Glutamatergic neuron (in vitro differentiated cells): ENCODE results near the gene CAMTA1. TPM values are rescaled to one million over a fixed set of nuclear protein-coding genes. Genes with fewer than 3 reads are reported as not detected.
"Not testable (repeated sequence)": the region's sequence is repeated elsewhere in the genome, so short reads cannot be mapped to it uniquely, and the experiment has no call there.

Experiments
- DNase-seq: peaks from one replicate; pipeline ENCODE4 v3.0.0; 2022
- H3K27ac Mint-ChIP-seq: one replicate; pipeline ENCODE4 v1.8.0; 2020; ENCODE audit warnings: mild to moderate bottlenecking, mixed read lengths, inconsistent platforms; ENCODE audit not compliant: unreplicated experiment
- H3K27me3 Mint-ChIP-seq: one replicate; pipeline ENCODE4 v1.8.0; 2020; ENCODE audit warnings: mild to moderate bottlenecking, moderate library complexity, mixed read lengths, inconsistent platforms; ENCODE audit not compliant: unreplicated experiment
- H3K36me3 Mint-ChIP-seq: one replicate; pipeline ENCODE4 v1.8.0; 2020; ENCODE audit warnings: mild to moderate bottlenecking, mixed read lengths, inconsistent platforms; ENCODE audit not compliant: unreplicated experiment
- H3K4me1 Mint-ChIP-seq: one replicate; pipeline ENCODE4 v1.8.0; 2020; ENCODE audit warnings: mild to moderate bottlenecking, low read depth, mixed read lengths, inconsistent platforms; ENCODE audit not compliant: unreplicated experiment
- H3K4me3 Mint-ChIP-seq: one replicate; pipeline ENCODE4 v1.8.0; 2020; ENCODE audit warnings: mild to moderate bottlenecking, mixed read lengths, inconsistent platforms; ENCODE audit not compliant: unreplicated experiment
- H3K9me3 Mint-ChIP-seq: one replicate; pipeline ENCODE4 v1.8.0; 2020; ENCODE audit warnings: mild to moderate bottlenecking, moderate library complexity, mixed read lengths, inconsistent platforms; ENCODE audit not compliant: unreplicated experiment
- CTCF ChIP-seq: fragments of 200-600 bp; sonication (generic); IDR thresholded peaks from one replicate; pipeline ENCODE4 v1.5.0; 2021; ENCODE audit not compliant: partially characterized antibody, unreplicated experiment
- total RNA-seq: library from RNA; stranded (reverse); fragmentation: NEBNext Ultra II Directional; extraction: Animal tissue kit (Norgen Biotek cat#: 25700); gene quantifications from one replicate; pipeline ENCODE4 v1.2.1, GENCODE V29; 2021; ENCODE audit not compliant: unreplicated experiment

CAMTA1 gene
- total RNA-seq, 1 donor from 2014 or later = 77.2 TPM

GRCh38 chr1:6917067-6917466 is 131.8 kb downstream of the CAMTA1 start:
- H3K27ac Mint-ChIP-seq = no peak overlapping the region
- no peak for TF ChIP-seq CTCF
- H3K36me3 Mint-ChIP-seq = peaks cover 16% of the 10 kb centered on the region
- peaks cover 7% of the 10 kb centered on the region for H3K27me3 Mint-ChIP-seq
- no peak overlapping the region for H3K4me3 Mint-ChIP-seq
- peaks cover 12% of the 10 kb centered on the region for H3K9me3 Mint-ChIP-seq
- DNase-seq = no peak
- peaks cover 2% of the 10 kb centered on the region for H3K4me1 Mint-ChIP-seq

GRCh38 chr1:6918186-6918924 is 133.1 kb downstream of the CAMTA1 start:
- H3K27me3 Mint-ChIP-seq = peaks cover 7% of the 10 kb centered on the region
- H3K36me3 Mint-ChIP-seq = peaks cover 13% of the 10 kb centered on the region
- H3K9me3 Mint-ChIP-seq = peaks cover 12% of the 10 kb centered on the region
- TF ChIP-seq CTCF = no peak
- peaks cover 4% of the 10 kb centered on the region for H3K4me1 Mint-ChIP-seq
- H3K4me3 Mint-ChIP-seq = no peak overlapping the region
- H3K27ac Mint-ChIP-seq = no peak overlapping the region
- DNase-seq = no peak

GRCh38 chr1:6918925-6919511 is 133.8 kb downstream of the CAMTA1 start:
- Mint-ChIP-seq H3K27ac (no peak overlapping the region), H3K9me3 (peaks cover 10% of the 10 kb centered on the region), H3K27me3 (peaks cover 7% of the 10 kb centered on the region), H3K4me1 (peaks cover 9% of the 10 kb centered on the region), H3K4me3 (no peak overlapping the region), H3K36me3 (peaks cover 9% of the 10 kb centered on the region)
- no peak for TF ChIP-seq CTCF
- DNase-seq = no peak

GRCh38 chr1:6921506-6921905 is 136.3 kb downstream of the CAMTA1 start:
- H3K27me3 Mint-ChIP-seq, H3K4me3 Mint-ChIP-seq, DNase-seq, H3K9me3 Mint-ChIP-seq, H3K36me3 Mint-ChIP-seq, H3K27ac Mint-ChIP-seq: not testable (repeated sequence)
- H3K4me1 Mint-ChIP-seq = peaks cover 13% of the 10 kb centered on the region

- DNase-seq = no peak
- H3K4me1 Mint-ChIP-seq = peaks cover 14% of the 10 kb centered on the region
- H3K27me3 Mint-ChIP-seq = peaks cover 1% of the 10 kb centered on the region
- H3K9me3 Mint-ChIP-seq = peaks cover 10% of the 10 kb centered on the region
- TF ChIP-seq CTCF = no peak
- no peak overlapping the region for H3K4me3 Mint-ChIP-seq
- H3K27ac Mint-ChIP-seq = peak overlapping the region; percentile 43
- peaks cover 9% of the 10 kb centered on the region for H3K36me3 Mint-ChIP-seq
These were observed 137.1 kb downstream of the CAMTA1 start for GRCh38 chr1:6922096-6922931.
